H9 (cell line): Measurements from ENCODE around the gene IQCE. TPM values are rescaled to one million over a fixed set of nuclear protein-coding genes. Genes with fewer than 3 reads are reported as not detected.
"Not testable (repeated sequence)": the region's sequence is repeated elsewhere in the genome, so short reads cannot be mapped to it uniquely, and the experiment has no call there.

Experiments
- DNase-seq: peaks from one replicate; pipeline ENCODE4 v3.0.0-alpha.2; 2017
- H2AFZ ChIP-seq: one replicate; pipeline ENCODE4 v1.6.1; 2013; ENCODE audit warnings: mild to moderate bottlenecking, low read length, control low read depth, moderate library complexity
- H2AK5ac ChIP-seq: 2 replicates; pipeline ENCODE4 v1.6.1; 2013; ENCODE audit warnings: low read length, control low read depth, mixed read lengths; ENCODE audit not compliant: insufficient read length
- H2BK120ac ChIP-seq: one replicate; pipeline ENCODE4 v1.6.1; 2013; ENCODE audit warnings: low read depth, mild to moderate bottlenecking, low read length, control low read depth, inconsistent platforms; ENCODE audit not compliant: poor library complexity, severe bottlenecking
- H2BK12ac ChIP-seq: 2 replicates; pipeline ENCODE4 v1.6.1; 2013; ENCODE audit warnings: low read length, control low read depth, mixed read lengths, low read depth; ENCODE audit not compliant: insufficient read length
- H2BK15ac ChIP-seq: 2 replicates; pipeline ENCODE4 v1.6.1; 2013; ENCODE audit warnings: low read depth, low read length, control low read depth
- H2BK20ac ChIP-seq: one replicate; pipeline ENCODE4 v1.6.1; 2013; ENCODE audit warnings: low read depth, mild to moderate bottlenecking, low read length, control low read depth, inconsistent platforms; ENCODE audit not compliant: poor library complexity, severe bottlenecking
- H2BK5ac ChIP-seq: 2 replicates; pipeline ENCODE4 v1.6.1; 2013; ENCODE audit warnings: low read length, control low read depth, mixed read lengths; ENCODE audit not compliant: insufficient read length
- H3K14ac ChIP-seq: 2 replicates; pipeline ENCODE4 v1.6.1; 2013; ENCODE audit warnings: low read length, control low read depth; ENCODE audit not compliant: insufficient read depth
- H3K18ac ChIP-seq: 2 replicates; pipeline ENCODE4 v1.6.1; 2013; ENCODE audit warnings: low read depth, mild to moderate bottlenecking, mixed read lengths, low read length, control low read depth; ENCODE audit not compliant: insufficient read length
- H3K23ac ChIP-seq: 2 replicates; pipeline ENCODE4 v1.6.1; 2013; ENCODE audit warnings: low read length, control low read depth, mixed read lengths, low read depth; ENCODE audit not compliant: insufficient read length
- H3K23me2 ChIP-seq: 2 replicates; pipeline ENCODE4 v1.6.1; 2013; ENCODE audit warnings: low read depth, mild to moderate bottlenecking, mixed read lengths, low read length, control low read depth; ENCODE audit not compliant: insufficient read length, poor library complexity, severe bottlenecking
- H3K27ac ChIP-seq: 2 replicates; pipeline ENCODE4 v1.5.1; 2013; ENCODE audit warnings: low read length, control low read depth, mixed read lengths, low read depth; ENCODE audit not compliant: insufficient read length
- H3K27me3 ChIP-seq: 2 replicates; pipeline ENCODE4 v1.6.1; 2013; ENCODE audit warnings: low read length, control low read depth, inconsistent platforms; ENCODE audit not compliant: insufficient read depth
- H3K4ac ChIP-seq: 2 replicates; pipeline ENCODE4 v1.6.1; 2013; ENCODE audit warnings: low read depth, mild to moderate bottlenecking, control low read depth, inconsistent platforms, low read length, moderate library complexity
- H3K4me1 ChIP-seq: 2 replicates; pipeline ENCODE4 v1.6.1; 2013; ENCODE audit warnings: low read length, control low read depth, inconsistent platforms; ENCODE audit not compliant: insufficient read depth
- H3K4me2 ChIP-seq: 2 replicates; pipeline ENCODE4 v1.6.1; 2013; ENCODE audit warnings: low read length, control low read depth, mixed read lengths; ENCODE audit not compliant: insufficient read length, insufficient read depth
- H3K56ac ChIP-seq: 2 replicates; pipeline ENCODE4 v1.6.1; 2013; ENCODE audit warnings: low read depth, mild to moderate bottlenecking, mixed read lengths, low read length, control low read depth; ENCODE audit not compliant: insufficient read length
- H3K79me1 ChIP-seq: 2 replicates; pipeline ENCODE4 v1.6.1; 2013; ENCODE audit warnings: low read depth, mild to moderate bottlenecking, moderate library complexity, low read length, control low read depth, inconsistent platforms; ENCODE audit not compliant: insufficient read depth, poor library complexity, severe bottlenecking
- H3K79me2 ChIP-seq: 2 replicates; pipeline ENCODE4 v1.6.1; 2013; ENCODE audit warnings: low read length, control low read depth, inconsistent platforms; ENCODE audit not compliant: insufficient read depth
- H3K9ac ChIP-seq: 2 replicates; pipeline ENCODE4 v1.6.1; 2013; ENCODE audit warnings: low read length, control low read depth, mixed read lengths; ENCODE audit not compliant: insufficient read length; ENCODE audit errors: extremely low read depth
- H3K9me3 ChIP-seq: one replicate; pipeline ENCODE4 v1.6.1; 2013; ENCODE audit warnings: low read depth, low read length, inconsistent platforms; ENCODE audit not compliant: control insufficient read depth
- H3T11ph ChIP-seq: one replicate; pipeline ENCODE4 v1.6.1; 2013; ENCODE audit warnings: mild to moderate bottlenecking, low read length, control low read depth, inconsistent platforms
- H4K20me1 ChIP-seq: one replicate; pipeline ENCODE4 v1.6.1; 2013; ENCODE audit not compliant: control insufficient read depth, insufficient read length, insufficient read depth
- H4K5ac ChIP-seq: 2 replicates; pipeline ENCODE4 v1.6.1; 2013; ENCODE audit warnings: low read depth, mild to moderate bottlenecking, mixed read lengths, low read length, control low read depth; ENCODE audit not compliant: insufficient read length
- H4K8ac ChIP-seq: replicated peaks from 2 replicates; pipeline ENCODE4 v1.6.1; 2013; ENCODE audit warnings: low read length, control low read depth, mixed read lengths, low read depth; ENCODE audit not compliant: insufficient read length
- H4K91ac ChIP-seq: 2 replicates; pipeline ENCODE4 v1.6.1; 2013; ENCODE audit warnings: low read depth, mild to moderate bottlenecking, moderate library complexity, mixed read lengths, low read length, control low read depth; ENCODE audit not compliant: insufficient read length
- H3K27ac Mint-ChIP-seq, 3 experiments: 2 replicates in 2 of 3; 3 replicates in 1 of 3; pipeline ENCODE4 v1.8.0; 2020 to 2021; ENCODE audit warnings: mixed read lengths in 3 of 3, mild to moderate bottlenecking in 1 of 3, moderate library complexity in 1 of 3
- H3K27me3 Mint-ChIP-seq: 2 replicates; pipeline ENCODE4 v1.8.0; 2021; ENCODE audit warnings: low read depth, mild to moderate bottlenecking, moderate library complexity, mixed read lengths
- H3K36me3 Mint-ChIP-seq, 3 experiments: 2 replicates in 2 of 3; 3 replicates in 1 of 3; pipeline ENCODE4 v1.8.0; 2020 to 2021; ENCODE audit warnings: low read depth in 3 of 3, mixed read lengths in 3 of 3; ENCODE audit not compliant: insufficient read depth in 1 of 3
- H3K4me1 Mint-ChIP-seq, 2 experiments: 2 replicates each; pipeline ENCODE4 v1.8.0; 2020; ENCODE audit warnings: mixed read lengths in 2 of 2
- H3K4me3 Mint-ChIP-seq, 2 experiments: 2 replicates in 1 of 2; 3 replicates in 1 of 2; pipeline ENCODE4 v1.8.0; 2020 to 2021; ENCODE audit warnings: mild to moderate bottlenecking in 2 of 2, mixed read lengths in 2 of 2, moderate library complexity in 1 of 2
- H3K9me3 Mint-ChIP-seq, 2 experiments: 2 replicates in 1 of 2; 3 replicates in 1 of 2; pipeline ENCODE4 v1.8.0; 2020; ENCODE audit warnings: mild to moderate bottlenecking in 2 of 2, mixed read lengths in 2 of 2, moderate library complexity in 1 of 2
- WGBS: extraction: QIAGEN DNeasy Blood & Tissue Kit; methylation state at CpG from one replicate; pipeline ENCODE4 v1.1.7; 2013; ENCODE audit warnings: missing lambda C conversion rate, low lambda C conversion rate, mixed read lengths; ENCODE audit not compliant: insufficient read length; ENCODE audit errors: extremely low coverage; 5-methylcytosine and 5-hydroxymethylcytosine counted together
- total RNA-seq: library from RNA; stranded (reverse); gene quantifications from 2 replicates; pipeline ENCODE4 v1.2.1, GENCODE V29; 2021
- TF ChIP-seq, protein P1 (sequence below): fragments of 200-600 bp; sonication (generic); conservative IDR thresholded peaks from 3 replicates; pipeline ENCODE4 v1.8.0; 2021; ENCODE audit warnings: antibody characterized with exemption, mild to moderate bottlenecking

The IQCE gene
- total RNA-seq, 1 experiment from 2014 or later: 7.0 TPM

- DNase-seq: no peak
Observed at GRCh38 chr7:2589341-2589740, 30.6 kb downstream of the IQCE start.

GRCh38 chr7:2589941-2590340, 31.2 kb downstream of the IQCE start:
- not testable (repeated sequence) for H3K4me3 Mint-ChIP-seq, H3K14ac ChIP-seq, H3K23ac ChIP-seq, H3K4me1 ChIP-seq, H3K56ac ChIP-seq, H3K4me2 ChIP-seq, H3K36me3 Mint-ChIP-seq, H2BK12ac ChIP-seq, H2AFZ ChIP-seq, H2BK15ac ChIP-seq, H2AK5ac ChIP-seq, H3K27ac ChIP-seq, H2BK5ac ChIP-seq, H4K8ac ChIP-seq, H4K20me1 ChIP-seq, H3K79me1 ChIP-seq, H4K5ac ChIP-seq, H3K23me2 ChIP-seq, H2BK20ac ChIP-seq, DNase-seq, H3K9ac ChIP-seq, H3K4ac ChIP-seq, H3K27me3 ChIP-seq, H3K27me3 Mint-ChIP-seq, H4K91ac ChIP-seq, H2BK120ac ChIP-seq, H3K18ac ChIP-seq, H3K9me3 ChIP-seq, H3K9me3 Mint-ChIP-seq, H3K79me2 ChIP-seq, H3T11ph ChIP-seq
- no CpG with 5 or more reads among the region's 15 CpGs for WGBS
- peaks cover 9 to 19% of the 10 kb centered on the region in 2 experiments for H3K4me1 Mint-ChIP-seq
- peak overlapping the region in 2 of 3 experiments; percentile 82 to 94; a peak in 4 of 7 replicates for H3K27ac Mint-ChIP-seq

More at GRCh38 chr7:2589341-2589740, 30.6 kb downstream of the IQCE start:
- Mint-ChIP-seq H3K36me3 (peaks cover 0 to 5% (median 0%) of the 10 kb centered on the region in 3 experiments; a peak in 3 of 7 replicates), H3K4me3 (no peak overlapping the region), H3K9me3 (no peaks in the 10 kb centered on the region), H3K4me1 (peaks cover 9 to 19% of the 10 kb centered on the region in 2 experiments), H3K27ac (peak overlapping the region in 2 of 3 experiments; percentile 54 to 82; a peak in 1 of 7 replicates), H3K27me3 (no peaks in the 10 kb centered on the region)
- Histone ChIP-seq H3K9me3 (no peaks in the 10 kb centered on the region), H2BK12ac (no peak overlapping the region), H3T11ph (no peak overlapping the region), H2BK20ac (no peak overlapping the region), H2BK5ac (no peak overlapping the region), H2AFZ (no peak overlapping the region), H2AK5ac (no peak overlapping the region), H3K9ac (no peak overlapping the region), H2BK120ac (no peak overlapping the region), H3K4me1 (no peaks in the 10 kb centered on the region), H4K20me1 (no peaks in the 10 kb centered on the region), H3K79me2 (no peaks in the 10 kb centered on the region), H4K5ac (no peak overlapping the region), H3K18ac (no peak overlapping the region), H3K79me1 (no peaks in the 10 kb centered on the region), H4K91ac (no peak overlapping the region), H3K27ac (no peak overlapping the region), H4K8ac (no peak overlapping the region), H3K23ac (no peak overlapping the region), H3K14ac (no peak overlapping the region), H3K56ac (no peak overlapping the region), H3K23me2 (no peaks in the 10 kb centered on the region), H2BK15ac (no peak overlapping the region), H3K4ac (no peak overlapping the region), H3K4me2 (no peak overlapping the region), H3K27me3 (no peaks in the 10 kb centered on the region)
- TF ChIP-seq, protein P1, sequence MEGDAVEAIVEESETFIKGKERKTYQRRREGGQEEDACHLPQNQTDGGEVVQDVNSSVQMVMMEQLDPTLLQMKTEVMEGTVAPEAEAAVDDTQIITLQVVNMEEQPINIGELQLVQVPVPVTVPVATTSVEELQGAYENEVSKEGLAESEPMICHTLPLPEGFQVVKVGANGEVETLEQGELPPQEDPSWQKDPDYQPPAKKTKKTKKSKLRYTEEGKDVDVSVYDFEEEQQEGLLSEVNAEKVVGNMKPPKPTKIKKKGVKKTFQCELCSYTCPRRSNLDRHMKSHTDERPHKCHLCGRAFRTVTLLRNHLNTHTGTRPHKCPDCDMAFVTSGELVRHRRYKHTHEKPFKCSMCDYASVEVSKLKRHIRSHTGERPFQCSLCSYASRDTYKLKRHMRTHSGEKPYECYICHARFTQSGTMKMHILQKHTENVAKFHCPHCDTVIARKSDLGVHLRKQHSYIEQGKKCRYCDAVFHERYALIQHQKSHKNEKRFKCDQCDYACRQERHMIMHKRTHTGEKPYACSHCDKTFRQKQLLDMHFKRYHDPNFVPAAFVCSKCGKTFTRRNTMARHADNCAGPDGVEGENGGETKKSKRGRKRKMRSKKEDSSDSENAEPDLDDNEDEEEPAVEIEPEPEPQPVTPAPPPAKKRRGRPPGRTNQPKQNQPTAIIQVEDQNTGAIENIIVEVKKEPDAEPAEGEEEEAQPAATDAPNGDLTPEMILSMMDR: no peak
- no CpG with 5 or more reads among the region's 16 CpGs for WGBS
